ENCODE measurements around the gene MUC5AC.

GRCh38 chr11:1157341-1157644 lies 460 bp upstream of the MUC5AC start:
- TF ChIP-seq EZH2 (IDR thresholded peaks at IDR 0.05; ENCODE audit: low read length, missing control alignments) (no peak), CTCF (conservative IDR thresholded peaks at IDR 0.05 in 1 of 2, IDR thresholded peaks at IDR 0.05 in 1 of 2; ENCODE audit: low read depth in 1 of 2, low read length in 2 of 2) (no peak)
